ENCODE results near the gene ADD1.

DNA sequence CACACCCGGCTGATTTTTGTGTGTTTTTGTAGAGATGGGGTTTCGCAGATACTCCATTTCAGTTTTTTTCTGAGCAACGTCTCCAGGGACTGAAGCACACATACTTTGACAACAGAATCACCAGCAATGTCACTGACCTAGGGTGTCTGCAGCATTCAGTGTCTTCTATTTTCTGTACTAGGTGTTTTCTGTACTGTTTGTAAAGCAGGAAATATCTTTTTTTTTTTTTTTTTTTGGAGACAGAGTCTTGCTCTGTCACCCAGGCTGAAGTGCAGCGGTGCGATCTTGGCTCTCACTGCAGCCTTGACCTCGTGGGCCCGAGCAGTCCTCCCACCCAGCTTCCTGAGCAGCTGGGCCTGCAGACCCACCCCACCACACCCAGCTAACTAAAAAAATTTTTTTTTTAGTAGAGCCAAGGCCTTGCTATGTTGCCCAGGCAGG is 8.9 kb downstream of the ADD1 start:
- TF ChIP-seq, protein P1, sequence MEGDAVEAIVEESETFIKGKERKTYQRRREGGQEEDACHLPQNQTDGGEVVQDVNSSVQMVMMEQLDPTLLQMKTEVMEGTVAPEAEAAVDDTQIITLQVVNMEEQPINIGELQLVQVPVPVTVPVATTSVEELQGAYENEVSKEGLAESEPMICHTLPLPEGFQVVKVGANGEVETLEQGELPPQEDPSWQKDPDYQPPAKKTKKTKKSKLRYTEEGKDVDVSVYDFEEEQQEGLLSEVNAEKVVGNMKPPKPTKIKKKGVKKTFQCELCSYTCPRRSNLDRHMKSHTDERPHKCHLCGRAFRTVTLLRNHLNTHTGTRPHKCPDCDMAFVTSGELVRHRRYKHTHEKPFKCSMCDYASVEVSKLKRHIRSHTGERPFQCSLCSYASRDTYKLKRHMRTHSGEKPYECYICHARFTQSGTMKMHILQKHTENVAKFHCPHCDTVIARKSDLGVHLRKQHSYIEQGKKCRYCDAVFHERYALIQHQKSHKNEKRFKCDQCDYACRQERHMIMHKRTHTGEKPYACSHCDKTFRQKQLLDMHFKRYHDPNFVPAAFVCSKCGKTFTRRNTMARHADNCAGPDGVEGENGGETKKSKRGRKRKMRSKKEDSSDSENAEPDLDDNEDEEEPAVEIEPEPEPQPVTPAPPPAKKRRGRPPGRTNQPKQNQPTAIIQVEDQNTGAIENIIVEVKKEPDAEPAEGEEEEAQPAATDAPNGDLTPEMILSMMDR (IDR thresholded peaks at IDR 0.05; ENCODE audit: low read depth, low read length, missing input control), result no peak
- TF ChIP-seq TAF1 (conservative IDR thresholded peaks at IDR 0.05), result no peak
- no peak for TF ChIP-seq EGR1 (IDR thresholded peaks at IDR 0.05; ENCODE audit: low read depth in 2 of 2)
- TF ChIP-seq GABPA (IDR thresholded peaks at IDR 0.05 in 1 of 2, conservative IDR thresholded peaks at IDR 0.05 in 1 of 2), result no peak
